HG02943 (cell line): Measurements from ENCODE around the gene NMNAT2.
"Not testable (repeated sequence)": the region's sequence is repeated elsewhere in the genome, so short reads cannot be mapped to it uniquely, and the experiment has no call there.

ENCODE experiments used
- ATAC-seq: cut with Tn5 transposase; IDR thresholded peaks from one replicate; pipeline ENCODE4 v1.9.1; 2021; ENCODE audit warnings: mild to moderate bottlenecking, low read depth, moderate library complexity; ENCODE audit not compliant: unreplicated experiment

Gene NMNAT2

DNA sequence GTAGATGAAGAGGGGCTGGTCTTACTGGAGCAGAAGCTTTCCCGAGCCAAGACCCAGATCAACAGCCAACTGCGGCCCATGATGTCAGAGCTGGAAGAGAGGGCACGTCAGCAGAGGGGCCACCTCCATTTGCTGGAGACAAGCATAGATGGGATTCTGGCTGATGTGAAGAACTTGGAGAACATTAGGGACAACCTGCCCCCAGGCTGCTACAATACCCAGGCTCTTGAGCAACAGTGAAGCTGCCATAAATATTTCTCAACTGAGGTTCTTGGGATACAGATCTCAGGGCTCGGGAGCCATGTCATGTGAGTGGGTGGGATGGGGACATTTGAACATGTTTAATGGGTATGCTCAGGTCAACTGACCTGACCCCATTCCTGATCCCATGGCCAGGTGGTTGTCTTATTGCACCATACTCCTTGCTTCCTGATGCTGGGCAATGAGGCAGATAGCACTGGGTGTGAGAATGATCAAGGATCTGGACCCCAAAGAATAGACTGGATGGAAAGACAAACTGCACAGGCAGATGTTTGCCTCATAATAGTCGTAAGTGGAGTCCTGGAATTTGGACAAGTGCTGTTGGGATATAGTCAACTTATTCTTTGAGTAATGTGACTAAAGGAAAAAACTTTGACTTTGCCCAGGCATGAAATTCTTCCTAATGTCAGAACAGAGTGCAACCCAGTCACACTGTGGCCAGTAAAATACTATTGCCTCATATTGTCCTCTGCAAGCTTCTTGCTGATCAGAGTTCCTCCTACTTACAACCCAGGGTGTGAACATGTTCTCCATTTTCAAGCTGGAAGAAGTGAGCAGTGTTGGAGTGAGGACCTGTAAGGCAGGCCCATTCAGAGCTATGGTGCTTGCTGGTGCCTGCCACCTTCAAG, 174.8 kb downstream of the NMNAT2 start:
- no peak for ATAC-seq

- ATAC-seq = no peak
These were observed 175.6 kb downstream of the NMNAT2 start for GRCh38 chr1:183242556-183242955.

DNA sequence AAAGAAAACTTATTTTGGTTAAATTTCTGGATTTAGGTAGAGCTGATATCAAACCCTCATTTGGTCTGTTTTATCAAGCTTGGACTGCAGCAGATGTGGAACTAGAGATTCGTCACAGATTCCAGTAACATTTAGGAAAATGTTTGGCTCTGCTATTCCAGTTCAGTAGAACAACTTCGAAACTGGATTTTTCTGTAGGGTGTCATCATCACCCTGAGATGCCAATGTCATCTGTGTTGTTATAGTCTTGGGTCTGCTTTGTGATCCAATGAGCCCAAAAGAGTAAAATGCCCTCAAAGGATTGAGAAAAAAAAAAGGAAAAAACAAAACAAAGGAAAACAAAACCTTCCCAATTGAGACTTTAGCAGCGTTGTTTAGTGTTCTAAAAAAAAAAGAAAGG, 176.7 kb downstream of the NMNAT2 start:
- no peak for ATAC-seq

- not testable (repeated sequence) for ATAC-seq
These were observed 177.3 kb downstream of the NMNAT2 start for GRCh38 chr1:183240853-183241252.

GRCh38 chr1:183240526-183240825, 177.7 kb downstream of the NMNAT2 start:
- ATAC-seq = no peak

DNA sequence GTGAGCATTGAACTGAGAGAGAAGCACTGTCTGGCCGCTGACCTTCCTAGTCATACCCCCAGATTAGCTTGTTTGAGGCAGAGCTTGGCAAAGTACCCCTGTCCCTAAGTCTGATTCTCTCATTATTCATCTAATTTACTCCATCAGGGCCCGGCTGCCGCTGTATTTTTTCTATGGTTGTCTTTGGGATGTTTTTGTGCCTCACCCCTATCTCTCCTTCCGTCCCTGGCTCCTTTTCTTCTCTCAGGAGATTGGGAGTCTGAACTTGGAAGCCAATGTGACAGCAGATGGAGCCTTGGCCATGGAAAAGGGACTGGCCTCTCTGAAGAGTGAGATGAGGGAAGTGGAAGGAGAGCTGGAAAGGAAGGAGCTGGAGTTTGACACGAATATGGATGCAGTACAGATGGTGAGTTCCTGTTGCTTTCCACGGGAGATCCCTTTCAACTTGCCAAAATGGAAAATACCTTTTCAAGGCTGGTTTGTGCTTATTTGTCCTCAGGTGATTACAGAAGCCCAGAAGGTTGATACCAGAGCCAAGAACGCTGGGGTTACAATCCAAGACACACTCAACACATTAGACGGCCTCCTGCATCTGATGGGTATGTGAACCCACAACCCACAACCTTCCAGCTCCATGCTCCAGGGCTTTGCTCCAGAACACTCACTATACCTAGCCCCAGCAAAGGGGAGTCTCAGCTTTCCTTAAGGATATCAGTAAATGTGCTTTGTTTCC, 178.2 kb downstream of the NMNAT2 start:
- ATAC-seq = no peak

DNA sequence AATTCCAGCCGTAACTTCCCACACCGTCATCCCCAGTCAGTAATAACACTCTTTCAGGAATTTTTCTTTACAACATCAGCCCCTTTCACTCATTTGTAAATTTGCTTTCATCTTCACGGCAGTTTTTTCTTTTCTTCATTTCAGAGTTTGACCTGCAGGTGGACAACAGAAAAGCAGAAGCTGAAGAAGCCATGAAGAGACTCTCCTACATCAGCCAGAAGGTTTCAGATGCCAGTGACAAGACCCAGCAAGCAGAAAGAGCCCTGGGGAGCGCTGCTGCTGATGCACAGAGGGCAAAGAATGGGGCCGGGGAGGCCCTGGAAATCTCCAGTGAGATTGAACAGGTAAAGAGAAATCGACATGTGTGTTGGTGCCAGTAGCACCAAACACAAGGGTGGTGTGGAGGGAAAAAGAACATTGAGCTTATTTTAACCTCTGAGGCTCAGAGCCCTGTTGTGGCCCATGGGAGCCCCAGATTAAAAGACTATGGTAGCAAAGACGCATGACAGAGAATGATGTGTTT, 178.9 kb downstream of the NMNAT2 start:
- ATAC-seq = no peak

- no peak for ATAC-seq
These were observed 180.1 kb downstream of the NMNAT2 start for GRCh38 chr1:183238071-183238470.

GRCh38 chr1:183237046-183237445, 181.1 kb downstream of the NMNAT2 start:
- no peak for ATAC-seq

DNA sequence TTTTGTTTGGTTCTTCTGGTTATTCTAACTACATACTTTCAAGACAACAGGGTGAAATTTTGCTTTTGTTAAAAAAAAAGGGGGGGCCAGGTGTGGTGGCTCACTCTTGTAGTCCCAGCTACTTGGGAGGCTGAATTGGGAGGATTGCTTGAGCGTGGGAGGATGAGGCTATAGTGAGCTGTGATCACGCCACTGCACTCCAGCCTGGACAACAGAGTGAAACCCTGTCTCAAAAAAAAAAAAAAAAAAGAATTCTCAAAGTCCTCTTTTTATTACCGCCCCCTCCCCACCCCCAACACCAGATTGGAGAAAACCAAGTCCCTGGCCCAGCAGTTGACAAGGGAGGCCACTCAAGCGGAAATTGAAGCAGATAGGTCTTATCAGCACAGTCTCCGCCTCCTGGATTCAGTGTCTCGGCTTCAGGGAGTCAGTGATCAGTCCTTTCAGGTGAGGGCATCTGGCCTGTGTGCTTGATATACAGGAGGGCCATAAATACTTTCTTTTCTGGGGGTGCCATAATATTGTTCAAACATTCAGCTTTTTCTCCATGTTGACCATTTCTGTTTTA, 181.9 kb downstream of the NMNAT2 start:
- ATAC-seq = no peak

GRCh38 chr1:183235503-183235902, 182.7 kb downstream of the NMNAT2 start:
- no peak for ATAC-seq

GRCh38 chr1:183234660-183235476, 183.3 kb downstream of the NMNAT2 start:
- ATAC-seq = no peak

DNA sequence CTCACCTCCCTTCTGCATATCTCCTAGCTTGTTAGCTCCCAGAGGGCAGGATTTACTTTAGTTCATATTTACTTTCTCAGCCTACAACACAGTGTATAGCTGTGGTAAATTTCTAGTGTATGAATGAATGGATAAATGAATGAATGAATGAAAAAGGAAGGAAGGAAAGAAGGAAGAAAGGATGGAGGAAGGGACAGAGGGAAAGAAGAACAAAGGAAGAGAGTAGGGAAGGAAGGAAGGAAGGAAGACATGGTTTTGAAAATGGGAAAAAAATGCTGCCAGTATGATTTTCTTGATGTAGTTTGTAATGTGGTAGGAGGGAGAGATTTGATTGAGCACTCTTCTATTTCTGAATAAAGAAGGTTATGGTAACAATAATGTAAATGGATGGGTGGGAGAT, 185.1 kb downstream of the NMNAT2 start:
- ATAC-seq = no peak

GRCh38 chr1:183231545-183231944, 186.6 kb downstream of the NMNAT2 start:
- no peak for ATAC-seq

DNA sequence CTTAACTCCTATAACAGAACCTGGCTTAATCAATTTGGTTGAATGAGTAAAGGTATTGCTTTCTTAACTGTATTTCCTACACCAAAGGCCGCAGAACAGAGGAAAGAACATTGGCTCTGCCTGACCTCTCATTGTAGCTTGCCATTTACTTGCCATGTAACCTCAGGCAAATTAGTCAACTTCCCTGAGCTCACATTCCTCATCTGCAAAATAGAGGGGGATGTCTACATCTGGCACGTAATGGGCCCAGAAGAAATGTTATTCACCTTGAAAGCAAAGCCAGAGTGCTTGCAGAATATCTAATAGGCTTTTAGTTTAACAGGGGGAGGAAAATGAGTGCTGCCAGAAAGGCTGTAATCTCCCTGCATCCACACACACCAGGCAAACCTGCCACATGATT, 187.8 kb downstream of the NMNAT2 start:
- no peak for ATAC-seq

DNA sequence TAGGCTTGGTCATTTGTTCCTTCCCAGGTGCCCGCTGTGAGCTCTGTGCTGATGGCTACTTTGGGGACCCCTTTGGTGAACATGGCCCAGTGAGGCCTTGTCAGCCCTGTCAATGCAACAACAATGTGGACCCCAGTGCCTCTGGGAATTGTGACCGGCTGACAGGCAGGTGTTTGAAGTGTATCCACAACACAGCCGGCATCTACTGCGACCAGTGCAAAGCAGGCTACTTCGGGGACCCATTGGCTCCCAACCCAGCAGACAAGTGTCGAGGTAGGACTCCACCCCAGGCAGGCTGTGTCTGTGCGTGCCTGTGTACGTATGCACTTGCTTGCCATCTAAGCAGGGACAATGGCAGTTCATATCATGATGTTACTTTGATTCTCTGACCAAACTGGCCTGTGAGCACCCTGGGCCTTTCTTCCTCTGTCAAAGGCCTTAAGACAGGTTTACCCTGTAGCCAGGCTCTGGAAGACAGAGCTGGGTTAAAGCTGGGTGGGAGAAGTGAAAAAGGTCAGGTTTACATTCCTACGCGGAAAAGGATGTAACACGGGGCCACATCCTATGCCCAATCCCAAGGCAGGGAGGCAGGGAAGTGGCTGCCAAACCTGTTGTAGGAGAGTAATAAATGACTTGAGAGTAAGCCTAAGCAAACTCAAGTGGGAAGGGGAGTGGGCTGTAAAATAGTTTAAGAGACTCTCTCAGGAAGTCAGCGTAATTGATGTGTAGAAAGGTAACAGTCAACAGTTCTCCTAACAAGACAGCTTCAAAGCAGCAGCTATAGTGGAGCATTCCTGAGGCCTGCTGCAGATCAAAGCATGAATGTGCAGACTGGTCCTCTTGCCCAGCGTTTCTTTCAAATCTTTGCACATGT, 189.6 kb downstream of the NMNAT2 start:
- no peak for ATAC-seq

DNA sequence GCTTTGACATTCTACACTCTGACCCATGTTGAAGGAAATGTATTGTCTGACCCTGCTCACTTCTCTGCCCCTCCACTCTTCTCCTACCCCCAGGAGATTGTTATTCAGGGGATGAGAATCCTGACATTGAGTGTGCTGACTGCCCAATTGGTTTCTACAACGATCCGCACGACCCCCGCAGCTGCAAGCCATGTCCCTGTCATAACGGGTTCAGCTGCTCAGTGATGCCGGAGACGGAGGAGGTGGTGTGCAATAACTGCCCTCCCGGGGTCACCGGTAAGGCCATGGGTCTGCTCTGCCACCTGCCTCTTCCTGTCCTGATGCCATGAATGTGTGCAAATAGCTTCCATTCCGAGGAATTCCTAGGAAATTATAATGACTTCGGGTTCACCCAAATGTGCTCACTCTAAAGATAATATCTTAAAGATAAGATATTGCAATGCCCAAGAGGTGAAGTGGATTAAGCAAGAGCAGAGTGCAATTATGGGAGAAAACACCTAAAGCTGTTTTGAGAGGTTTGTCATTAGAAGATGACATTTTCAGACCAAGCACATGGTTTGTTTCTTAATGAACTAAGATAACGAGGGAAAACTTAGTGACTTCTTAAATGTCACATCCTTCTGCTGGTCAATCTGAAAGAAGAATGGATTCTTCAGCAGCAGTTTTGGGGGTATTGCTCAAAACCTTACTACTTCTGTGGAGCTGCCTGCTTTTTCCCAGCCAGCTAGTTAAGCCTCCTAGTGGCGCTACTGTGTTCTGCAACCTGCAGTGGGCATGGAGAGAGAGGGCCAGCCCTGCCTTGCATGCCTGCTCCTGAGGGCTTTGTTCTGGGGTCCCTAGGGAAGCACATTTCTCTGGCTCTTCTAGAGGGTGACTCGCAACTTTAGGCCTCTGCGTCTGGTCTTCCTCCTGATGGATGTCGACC, 190.5 kb downstream of the NMNAT2 start:
- no peak for ATAC-seq

DNA sequence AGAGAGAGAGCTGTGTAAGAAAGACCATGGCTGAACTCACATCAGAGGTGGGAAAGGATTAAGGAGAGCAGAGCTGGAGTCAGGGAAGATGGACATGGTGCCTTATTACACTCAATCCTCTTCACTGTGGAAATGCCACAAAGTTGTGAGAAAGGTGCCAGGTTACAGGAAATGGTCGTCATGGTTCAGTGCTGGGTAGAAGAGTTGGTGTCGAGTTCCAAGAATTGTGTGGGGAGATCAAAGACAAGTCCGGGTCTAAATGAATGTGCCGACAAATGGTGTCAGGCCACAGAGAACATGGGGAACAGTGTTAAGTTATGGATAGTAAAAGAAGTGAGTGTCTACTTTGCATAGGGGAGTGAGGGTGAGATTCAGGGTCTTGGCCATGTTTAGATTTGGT, 191.2 kb downstream of the NMNAT2 start:
- no peak for ATAC-seq

- no peak for ATAC-seq
These were observed 191.8 kb downstream of the NMNAT2 start for GRCh38 chr1:183226361-183226760.
